NCI-H1436 (cell line): Measurements from ENCODE around the gene SNRNP70.

Source experiments
- DNase-seq: peaks from one replicate; lab custom pipeline; 2025; lab: John Stamatoyannopoulos, UW

SNRNP70 gene

DNA sequence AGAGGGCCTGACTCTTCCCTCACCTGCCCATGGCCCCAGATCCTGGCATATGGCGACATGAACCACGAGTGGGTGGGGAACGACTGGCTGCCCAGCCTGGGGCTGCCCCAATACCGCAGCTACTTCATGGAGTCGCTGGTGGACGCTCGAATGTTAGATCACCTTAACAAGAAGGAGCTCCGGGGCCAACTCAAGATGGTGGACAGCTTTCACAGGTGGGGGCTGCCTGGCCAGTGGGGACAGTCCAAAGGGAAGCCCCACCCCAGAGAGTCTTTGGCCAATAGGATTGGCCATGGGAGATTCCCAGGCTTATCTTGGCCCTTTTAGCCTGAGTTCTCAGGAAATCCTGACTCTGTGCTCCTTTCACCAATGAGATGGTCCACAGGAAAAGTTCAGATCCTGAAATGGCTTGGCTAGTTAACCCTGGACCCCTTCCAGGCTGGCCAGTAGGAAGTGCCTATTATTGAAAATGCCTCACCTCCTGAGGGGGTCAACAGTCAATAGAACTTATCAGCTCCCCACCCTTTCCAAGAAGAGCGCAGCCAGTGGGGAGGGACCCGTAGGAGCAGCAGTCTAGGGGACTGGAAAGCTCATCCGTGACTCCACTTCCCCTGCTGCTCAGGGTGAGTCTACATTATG is 62.9 kb downstream of the SNRNP70 start:
- no peak for DNase-seq

DNA sequence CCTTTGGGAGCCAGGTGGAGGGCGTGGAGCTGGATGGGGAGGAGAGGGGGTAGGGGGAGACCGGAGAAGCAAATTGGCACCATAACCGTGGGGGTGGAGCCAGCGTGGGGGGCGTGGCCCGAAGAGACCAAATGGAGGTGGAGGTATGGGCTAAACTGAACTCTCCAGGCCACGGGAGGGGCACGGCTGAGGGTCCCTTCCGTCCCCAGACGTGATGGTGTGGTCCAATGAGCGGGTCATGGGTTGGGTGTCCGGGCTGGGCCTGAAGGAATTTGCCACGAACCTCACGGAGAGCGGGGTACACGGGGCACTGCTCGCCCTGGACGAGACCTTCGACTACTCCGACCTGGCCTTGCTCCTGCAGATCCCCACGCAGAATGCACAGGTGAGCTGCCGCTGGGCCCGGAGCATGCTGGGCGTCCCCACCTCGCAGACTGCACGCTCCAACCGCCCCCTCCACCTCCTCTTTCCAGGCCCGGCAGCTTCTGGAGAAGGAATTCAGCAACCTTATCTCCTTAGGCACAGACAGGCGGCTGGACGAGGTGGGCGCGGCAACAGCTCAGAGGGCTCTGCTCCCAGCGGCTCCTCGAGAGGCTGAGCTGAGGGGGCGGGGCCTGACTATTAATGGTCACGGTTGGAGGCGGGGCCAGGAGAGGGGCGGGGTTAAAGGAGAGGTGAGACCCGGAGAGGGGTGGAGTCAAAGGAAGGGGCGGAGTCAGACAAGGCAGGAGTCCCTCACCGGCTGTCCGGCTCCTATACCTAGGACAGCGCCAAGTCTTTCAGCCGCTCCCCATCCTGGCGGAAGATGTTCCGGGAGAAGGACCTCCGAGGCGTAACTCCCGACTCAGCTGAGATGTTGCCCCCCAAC is 63.8 kb downstream of the SNRNP70 start:
- peak; percentile 98 for DNase-seq

DNA sequence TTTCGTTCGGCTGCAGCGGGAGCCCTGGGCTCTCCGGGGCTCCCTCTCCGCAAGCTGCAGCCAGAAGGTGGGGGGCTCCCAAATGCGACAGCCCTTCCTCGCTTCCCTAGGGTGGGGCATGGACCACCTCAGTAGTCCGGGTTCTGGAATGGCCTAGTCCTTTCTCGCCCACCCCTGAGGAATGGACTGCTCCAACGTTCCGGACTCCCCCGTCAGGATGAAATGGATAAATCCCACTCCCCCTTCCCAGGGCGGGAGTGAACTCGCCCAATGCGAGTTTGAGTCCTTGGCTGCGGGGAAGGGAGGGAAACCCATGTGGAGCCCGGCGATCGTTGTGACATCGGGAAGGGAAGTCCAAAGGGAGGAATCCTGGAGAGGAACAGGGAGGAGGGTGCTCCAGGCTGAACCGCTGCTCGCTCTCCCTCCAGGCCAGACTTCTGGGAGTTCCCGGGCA is 64.4 kb downstream of the SNRNP70 start:
- DNase-seq = peak; percentile 87

DNA sequence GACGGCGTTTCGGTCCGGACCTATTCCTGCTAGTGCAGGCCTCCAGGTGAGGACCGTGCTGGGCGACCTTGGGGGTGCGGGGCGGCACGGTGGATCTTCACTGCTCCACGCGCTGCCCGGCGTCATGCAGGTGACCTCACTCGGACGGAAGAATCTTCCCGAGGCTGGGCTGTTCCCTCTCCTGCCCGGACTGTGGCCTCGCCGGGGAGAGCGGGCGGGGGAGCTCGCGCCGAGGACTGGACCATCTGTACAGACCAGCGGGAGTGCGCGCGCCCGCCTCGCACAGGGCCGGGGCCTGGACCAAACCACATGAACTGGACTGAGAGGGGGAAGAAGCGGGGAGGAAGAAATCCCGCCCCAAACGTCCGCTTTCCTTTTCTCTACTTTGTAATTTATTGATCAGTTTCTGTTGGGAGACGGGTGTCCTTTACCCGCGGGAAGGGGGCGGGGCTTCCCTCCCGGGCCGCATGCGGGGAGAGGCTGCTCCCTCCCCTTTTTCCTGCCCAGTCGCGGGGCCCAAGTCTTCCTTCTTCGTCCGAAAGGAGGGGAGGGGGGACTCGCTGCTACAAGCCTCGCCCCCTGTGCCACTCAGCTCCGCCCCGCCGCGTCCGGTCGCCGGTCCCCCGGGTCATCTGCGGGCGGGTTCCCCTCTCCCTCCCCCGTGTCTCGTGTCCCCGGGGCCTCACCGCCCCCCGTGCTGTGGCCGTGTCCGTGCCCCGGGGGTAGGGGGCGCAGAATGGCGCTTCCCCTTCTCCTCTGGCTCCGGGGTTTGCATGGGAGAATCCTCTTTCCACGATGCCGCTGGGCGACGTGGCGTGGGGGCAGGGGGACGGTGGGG is 65.1 kb downstream of the SNRNP70 start:
- DNase-seq = peak; percentile 88

DNA sequence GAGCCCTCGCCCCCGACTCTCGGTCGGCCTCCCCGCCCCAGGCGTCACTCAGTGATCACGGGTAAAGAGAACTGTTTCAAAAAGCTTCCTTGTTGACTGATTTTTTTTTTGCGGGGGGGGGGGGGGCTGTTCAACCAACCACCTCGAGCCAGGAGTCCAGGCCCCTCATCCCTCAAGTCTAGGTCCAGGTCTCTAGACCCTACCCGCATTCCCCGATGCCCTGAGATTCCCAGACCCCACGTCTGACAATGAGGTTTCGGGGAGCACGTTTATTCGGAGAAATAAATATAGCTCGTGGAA is 65.6 kb downstream of the SNRNP70 start:
- DNase-seq = no peak

DNA sequence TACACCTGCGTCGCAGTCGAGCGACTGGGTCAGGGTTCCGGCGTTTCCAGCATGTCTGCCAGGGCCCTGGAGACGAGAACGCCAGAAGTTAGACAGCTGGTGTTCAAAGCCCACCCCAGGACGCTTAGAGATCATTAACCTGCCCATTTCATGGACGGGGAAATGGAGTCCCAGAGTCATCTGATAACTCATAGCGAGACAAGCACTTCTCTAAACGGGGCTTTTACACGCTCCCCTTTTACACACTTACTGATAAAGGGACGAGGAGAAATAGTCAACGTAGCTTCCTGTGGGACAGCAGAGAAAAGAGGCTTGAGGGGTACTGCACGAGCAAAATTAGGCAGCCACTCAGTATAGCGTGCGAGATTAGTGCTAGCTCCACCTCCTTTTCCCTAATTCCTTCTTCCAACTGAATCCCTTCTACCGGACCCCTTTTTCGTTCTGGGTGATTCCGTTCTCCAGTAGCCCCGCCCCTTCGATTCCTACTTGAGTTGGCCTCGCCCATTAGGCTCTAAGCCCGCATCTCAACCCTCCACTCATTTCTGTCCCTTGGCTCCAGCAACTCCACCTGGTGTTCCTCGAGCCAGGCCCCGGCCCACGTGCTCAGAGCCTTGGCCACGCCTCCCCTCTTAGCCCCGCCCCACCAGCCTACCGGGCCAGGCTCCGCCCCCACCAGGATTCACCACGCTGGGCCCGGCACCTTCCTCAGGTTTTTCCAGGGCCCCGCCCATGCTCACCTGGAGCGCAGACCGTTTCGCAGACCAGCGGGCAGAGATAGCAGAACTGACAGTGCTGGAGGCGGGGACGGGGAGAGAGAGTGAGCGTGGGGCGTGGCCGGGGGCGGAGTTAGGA is 66.2 kb downstream of the SNRNP70 start:
- DNase-seq = peak; percentile 87

DNA sequence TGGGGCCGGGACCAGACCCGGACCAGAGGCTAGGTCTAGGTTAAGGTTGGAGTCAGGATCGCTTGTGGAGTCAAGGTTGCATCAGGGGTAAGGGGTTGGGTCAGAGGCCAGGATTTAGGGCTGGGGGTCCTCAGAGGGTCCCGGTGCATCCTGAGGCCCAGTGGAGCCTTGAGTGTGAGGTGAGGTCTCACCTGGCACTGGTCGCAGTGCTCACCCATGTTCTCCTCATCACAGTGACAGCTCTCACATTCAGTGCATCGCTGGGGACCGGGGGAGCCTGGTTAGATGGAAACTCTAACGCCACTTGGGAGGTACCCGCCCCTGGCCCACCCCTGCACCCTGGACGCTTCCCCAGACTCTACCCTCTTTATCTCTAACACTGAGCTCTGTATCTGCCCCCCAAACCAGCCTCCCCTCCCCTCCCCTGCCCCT is 66.9 kb downstream of the SNRNP70 start:
- no peak for DNase-seq

DNA sequence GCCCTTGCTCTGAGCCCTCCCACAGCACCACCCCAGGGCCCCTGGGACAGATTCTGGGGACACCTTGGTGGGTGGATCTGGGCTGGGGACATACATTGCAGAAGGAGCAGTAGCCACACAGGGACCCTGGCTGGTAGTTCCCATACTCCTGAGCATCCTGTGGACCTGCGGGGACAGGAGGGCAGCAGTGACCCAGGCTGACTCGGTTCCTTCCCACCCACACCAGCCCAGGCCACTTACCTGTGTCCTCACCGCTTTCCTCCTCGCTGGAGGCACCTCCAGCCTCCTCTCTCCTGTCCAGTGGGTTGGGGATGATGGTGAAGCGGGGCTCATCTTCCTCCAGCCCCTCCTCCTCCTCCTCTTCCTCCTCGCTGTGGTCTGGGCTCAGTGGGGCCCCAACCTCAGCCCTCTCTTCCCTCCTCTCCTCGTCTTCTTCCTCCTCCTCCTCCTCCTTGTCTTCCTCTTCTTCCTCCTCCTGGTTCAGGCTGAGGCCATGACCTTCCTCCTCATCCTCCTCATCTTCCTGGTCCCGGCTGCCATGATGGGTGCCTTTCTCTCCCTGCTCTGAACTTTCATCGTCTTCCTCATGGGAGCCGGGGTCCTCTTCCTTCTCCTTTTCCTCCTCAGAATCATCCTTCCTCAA is 68.0 kb downstream of the SNRNP70 start:
- DNase-seq = no peak

DNA sequence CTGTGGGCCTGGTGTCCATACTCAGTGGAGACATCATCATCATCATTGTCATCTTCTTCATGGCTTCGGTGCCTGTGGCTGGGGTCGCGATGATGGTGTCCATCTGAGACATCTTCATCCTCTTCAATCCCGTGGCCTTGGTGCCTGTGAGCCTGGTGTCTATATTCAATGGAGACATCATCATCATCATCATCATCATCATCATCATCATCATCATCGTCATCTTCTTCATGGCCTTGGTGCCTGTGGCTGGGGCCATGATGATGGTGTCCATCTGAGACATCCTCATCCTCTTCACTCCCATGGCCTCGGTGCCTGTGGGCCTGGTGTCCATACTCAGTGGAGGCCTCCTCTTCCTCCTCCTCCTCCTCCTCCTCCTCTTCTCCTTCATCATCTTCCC is 69.0 kb downstream of the SNRNP70 start:
- DNase-seq = no peak

DNA sequence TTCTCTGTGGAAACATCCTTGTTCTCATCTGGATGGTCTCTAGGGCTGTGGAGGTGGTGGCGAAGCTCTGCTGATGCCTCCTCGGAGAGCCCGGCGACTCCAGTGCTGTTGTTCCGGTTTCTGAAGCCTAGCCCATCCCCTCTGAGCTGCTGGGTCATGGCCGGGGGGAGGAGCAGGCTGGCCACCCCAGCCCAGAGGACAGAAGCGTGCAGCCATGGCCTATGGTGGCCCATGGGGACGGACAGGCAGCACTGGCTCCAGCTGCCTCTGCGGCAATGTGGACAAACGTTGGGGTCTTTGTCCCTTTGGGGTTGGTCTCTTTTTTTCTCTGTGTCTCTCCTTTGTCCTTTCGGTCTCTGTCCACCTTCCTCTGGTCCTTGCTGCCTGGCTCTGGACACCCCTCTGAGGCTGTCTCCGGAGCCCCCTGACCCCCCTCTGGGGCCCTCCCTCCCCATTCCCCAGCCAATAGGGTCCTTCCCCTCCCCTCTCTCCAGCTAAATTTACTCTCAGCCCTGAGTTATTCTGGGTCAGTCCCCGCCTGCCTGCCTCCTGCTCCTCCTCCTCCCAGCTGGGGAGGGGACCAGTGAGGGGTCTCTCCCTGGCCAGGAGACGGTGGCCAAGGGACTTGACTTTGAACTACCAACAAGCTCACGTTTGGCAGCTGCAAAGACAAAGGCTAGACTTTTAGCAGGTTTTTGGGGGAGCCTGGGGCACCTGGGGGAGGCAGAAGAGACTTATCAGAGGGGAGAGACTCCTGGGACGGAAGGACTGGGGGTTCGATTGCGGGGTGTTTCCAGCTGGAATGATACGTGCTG is 70.0 kb downstream of the SNRNP70 start, which contains the start of gene HRC:
HRC (minus strand) TSS at position 392 of the 815 bp plus-strand sequence; CDS start at position 233, 159 bp downstream.
- no peak for DNase-seq

DNA sequence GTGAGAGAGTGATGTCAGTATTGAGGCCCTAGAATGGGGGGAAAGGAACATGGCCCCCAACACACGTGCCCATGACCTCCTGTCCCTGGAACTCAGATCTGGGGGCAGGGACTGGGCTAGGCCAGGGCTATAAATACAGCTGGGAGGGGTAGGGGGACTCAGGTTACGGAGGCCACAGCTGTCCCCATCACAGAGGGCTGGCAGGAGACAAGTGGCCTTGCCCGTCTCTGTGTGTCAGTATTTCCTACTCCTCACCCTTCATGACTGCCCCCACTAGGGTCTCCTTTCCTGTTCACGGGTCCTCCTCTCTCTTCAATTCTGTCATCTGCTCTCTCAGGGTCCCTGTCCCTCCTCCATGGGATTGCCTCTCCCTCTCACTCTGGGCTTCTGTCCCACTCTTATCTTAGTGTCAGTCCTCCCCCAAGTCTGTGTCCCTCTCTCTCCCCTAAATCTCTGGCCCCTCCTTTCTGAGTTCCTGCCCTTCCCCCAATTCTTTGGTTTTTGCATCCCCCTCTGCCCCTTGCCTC is 70.6 kb downstream of the SNRNP70 start:
- no peak for DNase-seq

DNA sequence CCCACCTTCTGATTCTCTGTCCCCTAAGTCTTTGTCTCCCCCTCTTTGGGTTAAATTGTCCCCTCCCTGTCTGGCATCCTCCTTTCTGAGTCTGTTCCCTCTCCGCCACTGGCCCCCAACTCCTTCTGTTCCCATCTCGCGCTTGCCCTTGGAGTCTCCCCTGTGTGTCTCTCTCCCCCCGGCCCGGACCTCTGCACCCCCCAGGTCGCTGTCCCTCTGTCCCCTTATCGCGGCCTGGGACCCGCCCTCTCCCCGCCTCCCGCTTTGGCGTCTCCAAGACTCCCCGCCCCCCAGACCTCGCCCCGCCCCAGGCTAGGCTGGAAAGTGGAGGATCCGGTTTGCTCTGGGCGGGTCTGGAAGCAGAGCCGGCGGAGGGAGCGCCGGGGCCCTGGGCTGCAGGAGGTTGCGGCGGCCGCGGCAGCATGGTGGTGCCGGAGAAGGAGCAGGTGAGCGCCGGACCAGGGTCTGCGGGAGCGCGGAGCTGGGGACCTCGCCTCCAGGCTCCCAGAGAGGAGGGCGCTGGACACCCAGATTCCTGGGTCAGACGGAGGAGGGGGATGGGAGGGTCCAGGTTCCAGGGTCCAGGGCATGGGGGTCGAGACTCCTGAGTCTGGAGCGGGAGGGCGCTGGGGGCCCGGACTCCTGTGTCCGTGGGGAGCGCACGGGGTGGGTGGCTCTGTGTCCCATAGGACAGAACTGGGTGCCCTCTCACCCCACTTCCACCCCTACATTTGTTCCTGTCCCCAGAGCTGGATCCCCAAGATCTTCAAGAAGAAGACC is 72.4 kb downstream of the SNRNP70 start, which contains the start of gene TRPM4:
TRPM4 (plus strand) TSS at position 348 of the 780 bp plus-strand sequence; CDS start at position 423, 75 bp downstream.
- peak; percentile 87 for DNase-seq
